Measurements from ENCODE around the gene VPS13C. TPM values are rescaled to one million over a fixed set of nuclear protein-coding genes. Genes with fewer than 3 reads are reported as not detected.

The VPS13C gene
- total RNA-seq, 1 donor from 2014 or later: 35.0 TPM

DNA sequence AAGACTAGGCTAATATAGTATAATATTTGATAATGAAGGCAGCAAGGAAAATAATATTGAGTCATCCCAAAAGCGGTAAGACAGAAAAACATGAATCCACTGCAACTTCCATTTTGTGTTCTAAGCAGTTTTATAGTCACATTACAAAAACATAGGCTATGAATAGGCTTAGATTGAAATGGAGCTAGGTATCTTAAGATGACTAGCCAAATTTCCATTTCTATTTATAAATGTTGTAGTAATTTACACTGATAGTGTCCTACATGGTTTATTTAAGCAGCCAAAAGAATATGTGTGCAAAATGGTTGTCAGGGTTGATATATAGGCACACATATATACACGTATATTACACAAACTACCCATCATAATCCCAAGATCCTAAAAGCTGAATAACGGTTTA, 82.0 kb downstream of the VPS13C start:
- TF ChIP-seq CTCF (IDR thresholded peaks at IDR 0.05; ENCODE audit: insufficient read depth, low read length, severe bottlenecking): no peak
- Histone ChIP-seq H3K36me3 (ENCODE audit: control insufficient read depth, insufficient read depth, low read length) (no peaks in the 10 kb centered on the region), H3K27me3 (ENCODE audit: control insufficient read depth, insufficient read depth, low read length) (no peaks in the 10 kb centered on the region), H3K4me3 (ENCODE audit: low read depth, low read length) (no peak overlapping the region)
- DNase-seq (ENCODE audit: low read depth): no peak
- FAIRE-seq: no peak

GRCh38 chr15:61974759-61975158, 85.5 kb downstream of the VPS13C start:
- DNase-seq (ENCODE audit: low read depth) (peak; percentile 66), FAIRE-seq (no peak)
- Histone ChIP-seq H3K36me3 (ENCODE audit: control insufficient read depth, insufficient read depth, low read length) (peaks cover 3% of the 10 kb centered on the region), H3K4me3 (ENCODE audit: low read depth, low read length) (no peak overlapping the region), H3K27me3 (ENCODE audit: control insufficient read depth, insufficient read depth, low read length) (no peaks in the 10 kb centered on the region)
- no peak for TF ChIP-seq CTCF (IDR thresholded peaks at IDR 0.05; ENCODE audit: insufficient read depth, low read length, severe bottlenecking)

- TF ChIP-seq CTCF (IDR thresholded peaks at IDR 0.05; ENCODE audit: insufficient read depth, low read length, severe bottlenecking): no peak
- H3K4me3 ChIP-seq (ENCODE audit: low read depth, low read length): no peak overlapping the region
- no peak for DNase-seq (ENCODE audit: low read depth)
- no peak for FAIRE-seq
- H3K36me3 ChIP-seq (ENCODE audit: control insufficient read depth, insufficient read depth, low read length): peaks cover 3% of the 10 kb centered on the region
- H3K27me3 ChIP-seq (ENCODE audit: control insufficient read depth, insufficient read depth, low read length): no peaks in the 10 kb centered on the region
These were observed 86.1 kb downstream of the VPS13C start for GRCh38 chr15:61974118-61974517.

DNA sequence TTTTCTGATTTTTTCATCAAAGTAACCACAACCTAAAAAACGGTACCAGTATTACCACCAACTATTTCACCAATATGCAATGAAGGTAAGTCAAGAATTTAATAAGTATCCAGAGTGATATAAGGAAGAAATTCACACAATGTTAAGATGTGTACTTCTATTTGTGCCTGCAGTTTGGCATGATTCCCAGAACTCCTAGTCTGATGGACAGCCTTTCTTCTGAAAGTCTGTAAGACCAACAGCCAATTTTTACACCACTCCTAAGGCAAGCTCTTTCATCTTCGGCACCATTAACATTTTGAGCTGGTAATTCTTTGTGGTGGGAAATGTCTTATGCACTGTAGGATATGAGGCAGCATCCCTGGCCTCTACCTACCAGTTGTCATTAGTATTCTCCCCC, 108.3 kb downstream of the VPS13C start:
- Histone ChIP-seq H3K36me3 (ENCODE audit: control insufficient read depth, insufficient read depth, low read length) (no peaks in the 10 kb centered on the region), H3K4me3 (ENCODE audit: low read depth, low read length) (no peak overlapping the region), H3K27me3 (ENCODE audit: control insufficient read depth, insufficient read depth, low read length) (no peaks in the 10 kb centered on the region)
- TF ChIP-seq CTCF (IDR thresholded peaks at IDR 0.05; ENCODE audit: insufficient read depth, low read length, severe bottlenecking): no peak
- DNase-seq (ENCODE audit: low read depth) (peak; percentile 1), FAIRE-seq (no peak)

- Histone ChIP-seq H3K36me3 (ENCODE audit: control insufficient read depth, insufficient read depth, low read length) (peaks cover 3% of the 10 kb centered on the region), H3K27me3 (ENCODE audit: control insufficient read depth, insufficient read depth, low read length) (no peaks in the 10 kb centered on the region), H3K4me3 (ENCODE audit: low read depth, low read length) (no peak overlapping the region)
- no peak for FAIRE-seq
- peak; percentile 43 for DNase-seq (ENCODE audit: low read depth)
- TF ChIP-seq CTCF (IDR thresholded peaks at IDR 0.05; ENCODE audit: insufficient read depth, low read length, severe bottlenecking): no peak
These were observed 113.5 kb downstream of the VPS13C start for GRCh38 chr15:61946778-61947177.

DNA sequence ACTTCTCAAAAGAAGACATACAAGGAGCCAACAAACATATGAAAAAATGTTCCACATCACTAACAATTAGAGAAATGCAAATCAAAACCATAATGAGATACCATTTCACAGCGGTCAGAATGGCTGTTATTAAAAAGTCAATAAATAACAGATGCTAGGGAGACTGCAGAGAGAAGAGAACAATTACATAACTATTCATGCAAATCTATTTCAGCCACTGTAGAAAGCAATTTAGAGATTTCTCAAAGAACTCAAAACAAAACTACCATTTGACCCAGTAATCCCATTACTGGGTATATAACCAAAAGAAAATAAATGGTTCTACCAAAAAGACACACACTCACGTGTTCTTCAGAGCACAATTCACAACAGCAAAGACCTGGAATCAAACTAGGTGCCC, 116.3 kb downstream of the VPS13C start:
- Histone ChIP-seq H3K4me3 (ENCODE audit: low read depth, low read length) (no peak overlapping the region), H3K36me3 (ENCODE audit: control insufficient read depth, insufficient read depth, low read length) (peaks cover 3% of the 10 kb centered on the region), H3K27me3 (ENCODE audit: control insufficient read depth, insufficient read depth, low read length) (no peaks in the 10 kb centered on the region)
- no peak for TF ChIP-seq CTCF (IDR thresholded peaks at IDR 0.05; ENCODE audit: insufficient read depth, low read length, severe bottlenecking)
- no peak for DNase-seq (ENCODE audit: low read depth)
- no peak for FAIRE-seq

Measured in bronchial epithelial cell (primary cell).